ENCODE results near the gene ABCB8.

The ABCB8 gene

DNA sequence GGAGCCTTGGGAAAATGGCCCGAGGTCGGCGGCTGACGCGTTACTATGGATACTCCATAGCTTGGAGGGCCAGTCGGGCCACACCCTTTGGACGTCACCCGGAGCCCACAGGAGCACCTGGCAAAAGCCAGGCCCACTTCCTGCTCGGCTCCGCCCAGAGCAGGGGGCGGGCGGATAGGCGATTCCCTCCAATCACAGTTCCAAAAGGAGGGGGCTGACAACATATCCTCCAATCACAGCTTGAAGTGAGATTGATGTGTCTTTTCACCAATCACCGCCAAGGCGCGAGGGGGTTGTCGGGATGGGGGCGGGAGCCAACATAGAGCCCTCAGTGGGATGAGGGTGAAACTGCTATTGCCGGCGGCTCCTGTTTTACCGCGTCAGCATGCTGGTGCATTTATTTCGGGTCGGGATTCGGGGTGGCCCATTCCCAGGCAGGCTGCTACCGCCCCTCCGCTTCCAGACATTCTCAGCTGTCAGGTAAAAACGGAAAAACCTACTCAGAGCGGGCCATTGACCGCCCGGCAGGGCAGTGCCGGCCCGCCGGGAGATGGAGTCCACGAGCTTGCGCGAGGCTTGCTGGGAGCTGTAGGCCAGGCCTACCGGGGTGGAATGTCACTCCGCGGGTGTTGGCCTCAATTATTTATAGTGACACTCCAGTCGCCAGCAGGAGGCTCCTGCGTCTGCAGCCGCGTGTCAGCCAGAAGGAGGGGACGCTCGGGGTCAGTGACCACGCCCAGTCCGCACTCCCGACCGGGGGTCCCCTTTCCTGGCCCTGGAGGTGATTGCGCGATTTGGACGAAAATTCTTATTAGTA, at the start of gene ABCB8:
Gene ABCB8 (plus strand): TSS at position 320 of the 817 bp plus-strand sequence. CDS start 66 bp downstream, at position 386.
- DNase-seq = peak; percentile 95 to 96

DNA sequence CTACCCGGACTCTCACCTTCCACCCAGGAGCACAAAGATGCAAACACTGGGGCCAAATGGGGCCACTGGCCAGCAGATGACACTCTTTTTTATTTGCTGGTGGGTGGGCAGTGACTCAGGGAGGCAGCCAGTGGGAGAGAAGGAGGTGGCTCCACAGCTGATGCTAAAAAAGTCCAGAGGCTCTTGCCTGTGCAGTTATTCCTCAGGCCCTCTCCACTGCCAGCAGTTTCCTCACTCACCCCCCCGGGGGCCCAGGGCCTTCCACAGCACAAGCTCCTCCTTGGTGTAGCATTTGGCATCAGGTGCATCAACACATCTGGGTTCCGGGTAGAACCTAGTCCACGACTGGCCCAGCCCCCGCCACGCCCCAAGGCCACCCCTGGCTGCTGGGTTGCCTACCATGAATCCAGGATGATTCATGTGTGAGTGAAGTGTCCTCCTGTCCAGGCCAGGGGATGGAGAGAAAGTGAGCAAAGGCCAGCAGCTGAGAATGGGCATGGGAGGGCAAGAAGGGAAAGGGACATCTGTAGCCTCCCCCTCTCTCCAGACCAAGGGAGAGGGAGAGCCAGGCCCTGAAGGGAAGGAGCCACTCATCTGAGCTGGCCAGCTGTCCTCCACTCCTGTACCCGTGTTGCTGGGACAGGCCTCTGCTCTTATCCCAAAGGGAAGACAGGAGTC, 48.4 kb upstream of the ABCB8 start:
- no peak for DNase-seq

DNA sequence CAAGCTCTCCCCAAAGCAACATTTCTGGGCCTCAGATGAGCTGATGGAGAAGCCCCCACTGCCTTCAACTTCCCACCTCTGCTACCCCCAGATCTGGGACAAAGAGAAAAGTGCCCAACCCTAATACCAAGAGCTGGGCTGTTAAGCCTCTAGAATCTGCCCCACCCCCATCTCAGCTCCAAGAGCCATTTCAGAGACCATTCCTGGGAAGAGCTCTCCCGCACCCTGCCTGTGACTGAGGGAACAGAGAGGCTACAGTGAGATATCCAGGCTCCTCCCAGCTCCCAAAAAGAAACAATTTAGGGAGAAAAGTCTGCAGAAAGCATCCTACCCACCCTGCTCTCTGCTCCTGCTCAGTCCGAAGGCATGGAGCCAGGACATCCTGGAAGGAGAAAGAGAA, 47.6 kb upstream of the ABCB8 start:
- no peak for DNase-seq

DNA sequence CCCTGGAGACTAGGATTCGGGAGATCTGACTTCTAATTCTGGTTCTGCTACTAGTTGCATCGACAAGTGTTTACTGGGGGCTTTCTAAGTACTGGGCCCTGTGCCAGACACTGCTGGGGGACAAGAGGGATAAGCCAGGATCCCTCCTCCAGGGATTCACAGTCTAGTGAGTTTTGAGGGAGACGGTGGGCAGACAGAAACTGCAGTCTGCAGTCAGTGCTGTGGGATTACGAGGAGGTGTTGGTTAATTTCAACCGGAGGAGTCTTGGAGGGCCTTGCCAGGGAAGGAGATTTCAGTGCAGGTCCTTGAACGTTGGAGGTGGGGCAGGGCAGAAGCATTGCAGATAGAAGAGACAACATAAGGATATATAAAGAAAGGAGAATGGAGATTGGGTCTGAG, 46.6 kb upstream of the ABCB8 start:
- DNase-seq = no peak

DNA sequence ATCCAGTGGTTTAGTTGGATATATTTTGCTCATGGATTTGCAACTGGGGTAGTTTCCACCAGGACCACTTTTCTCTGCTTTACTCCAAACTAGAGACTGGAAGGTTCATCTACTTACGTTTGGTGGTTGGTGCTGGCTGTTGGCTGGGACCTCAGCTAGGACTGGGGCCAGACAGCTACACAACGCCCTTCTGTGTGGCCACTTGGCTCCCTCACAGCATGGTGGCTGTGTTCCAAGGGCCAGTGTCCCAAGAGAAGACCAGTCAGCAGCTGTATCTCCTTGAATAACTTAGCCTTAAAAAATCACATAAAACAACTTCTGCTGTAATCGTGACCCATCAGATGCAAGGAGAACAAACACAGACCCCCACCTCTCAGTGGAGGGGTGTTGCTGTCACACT, 45.9 kb upstream of the ABCB8 start:
- no peak for DNase-seq

DNA sequence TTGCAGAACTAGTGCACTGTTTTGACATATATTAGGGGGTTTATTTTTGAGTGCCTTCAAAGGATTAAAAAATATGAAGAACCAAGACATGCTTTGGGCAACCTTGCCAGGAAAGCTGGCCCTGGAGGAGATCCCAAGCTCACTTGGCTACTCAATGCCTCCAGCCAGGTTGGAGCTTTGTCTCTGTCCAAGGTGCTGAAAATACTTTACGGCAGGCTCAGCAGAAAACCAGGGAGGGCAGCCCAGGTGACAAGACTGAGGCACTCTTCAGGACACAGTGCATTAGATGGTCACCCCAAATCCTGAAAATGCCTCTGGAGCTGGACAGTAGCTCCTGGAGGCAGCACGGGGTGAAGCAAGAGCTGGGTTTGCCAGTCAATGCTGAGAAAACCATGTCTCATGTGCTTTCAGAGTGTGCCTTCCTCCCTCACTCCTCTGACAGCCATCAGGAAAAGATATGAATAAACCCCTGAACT, 44.3 kb upstream of the ABCB8 start:
- peak in 1 of 2 experiments; percentile 28 for DNase-seq

DNA sequence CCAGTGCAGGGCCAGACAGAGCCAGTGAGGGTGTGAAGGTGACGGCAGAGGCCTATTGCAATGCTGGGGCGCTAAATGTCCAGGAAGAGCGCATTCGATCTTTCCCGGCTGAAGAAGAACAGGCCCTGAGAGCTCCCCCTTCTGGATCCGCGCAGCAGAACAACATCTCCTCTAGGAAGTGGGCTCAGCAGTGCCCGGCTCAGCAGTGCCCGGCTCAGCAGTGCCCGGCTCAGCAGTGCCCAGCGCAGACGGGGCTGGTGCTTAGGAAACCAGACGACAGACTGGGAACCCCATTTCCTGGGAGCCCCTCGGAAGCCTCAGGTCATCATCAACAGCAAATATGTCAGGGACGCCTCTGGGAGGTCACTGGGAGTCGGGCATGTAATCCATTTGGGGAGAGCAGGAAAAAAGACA, 42.1 kb upstream of the ABCB8 start:
- peak; percentile 66 to 73 for DNase-seq

DNA sequence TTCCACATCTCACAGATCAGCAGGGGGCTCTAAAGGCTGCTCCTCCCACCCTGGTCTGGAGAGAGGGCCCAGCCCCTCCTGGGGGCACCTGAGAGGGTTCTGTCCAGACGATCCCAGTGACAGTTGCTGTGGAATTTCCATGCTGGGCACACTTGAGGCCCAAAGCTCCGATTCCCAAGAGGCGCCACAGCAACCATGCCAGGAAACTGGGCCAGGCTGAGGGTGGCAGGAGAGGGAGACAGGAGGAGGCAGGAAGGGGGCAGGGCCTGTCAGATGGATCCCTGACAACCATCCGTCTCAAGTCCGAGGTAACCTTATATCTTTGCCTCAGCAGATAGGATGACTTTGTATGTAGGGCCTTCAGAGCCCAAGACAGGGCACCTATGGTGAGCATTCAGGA, 41.7 kb upstream of the ABCB8 start:
- DNase-seq = no peak

DNA sequence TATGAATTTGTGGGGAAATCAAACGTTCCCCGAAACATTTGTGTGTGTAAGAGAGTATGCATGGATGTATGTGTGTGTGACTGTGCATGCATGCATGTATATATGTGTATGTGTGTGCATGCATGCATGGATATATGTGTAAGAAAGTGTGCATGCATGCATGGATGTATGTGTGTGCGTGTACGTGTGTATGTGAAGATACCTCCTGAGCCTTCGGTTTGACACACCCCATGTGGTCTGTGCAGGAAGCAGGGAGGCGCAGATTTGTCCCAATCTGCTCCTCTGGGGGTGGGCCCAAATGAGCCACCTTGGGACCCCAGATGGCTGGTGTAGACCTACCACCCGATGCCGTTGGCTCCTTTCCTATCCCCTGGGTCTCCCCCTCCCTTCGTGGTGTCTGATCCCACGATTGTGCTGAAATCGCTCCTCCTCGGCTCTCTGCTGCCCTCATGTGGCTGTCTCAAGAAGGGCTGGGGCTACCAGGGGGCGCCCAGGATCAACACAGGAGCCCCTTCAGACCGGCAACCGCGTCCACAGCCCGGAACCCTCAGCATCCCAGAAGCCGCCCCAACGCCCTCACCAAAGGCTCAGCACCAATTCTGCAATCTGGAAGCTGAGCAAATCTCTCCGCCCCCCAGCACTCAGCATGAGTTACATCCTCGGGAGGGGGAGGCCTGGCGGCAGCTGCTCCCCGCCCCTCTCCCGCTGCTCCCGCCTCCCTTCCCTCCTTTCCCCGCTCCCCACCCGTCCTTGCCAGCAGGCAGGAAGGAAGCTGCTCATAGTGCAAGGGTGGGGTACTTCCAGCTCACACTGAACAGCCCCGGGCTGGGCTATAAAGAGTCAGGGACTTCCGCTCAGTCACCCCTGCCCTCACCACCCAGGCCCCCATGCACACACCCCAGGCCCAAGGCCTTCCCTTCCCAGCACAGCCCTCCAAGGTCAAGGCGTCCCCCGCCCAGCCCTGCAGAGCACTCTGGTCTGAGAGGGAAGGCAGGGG, 39.7 kb upstream of the ABCB8 start:
- DNase-seq = peak; percentile 91 to 93

DNA sequence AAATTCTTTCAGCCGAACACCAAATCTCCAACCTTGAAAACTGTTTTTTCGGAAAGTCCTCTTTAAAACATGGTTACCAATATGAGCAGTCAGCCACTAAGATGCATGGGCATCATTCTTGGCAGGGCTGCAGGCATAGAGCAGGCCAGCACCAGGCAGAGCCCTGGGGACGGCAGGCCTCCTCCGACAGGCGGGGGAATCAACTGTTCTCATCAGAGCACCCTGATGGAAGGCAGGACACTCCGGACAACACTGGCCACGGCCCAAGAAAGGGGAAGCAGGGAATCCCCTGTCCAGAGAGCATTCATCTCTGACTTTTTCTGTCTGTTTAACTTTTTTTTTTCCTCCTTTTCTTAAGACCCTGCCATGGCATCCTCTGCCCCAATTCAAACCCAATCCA, 38.8 kb upstream of the ABCB8 start:
- no peak for DNase-seq

DNA sequence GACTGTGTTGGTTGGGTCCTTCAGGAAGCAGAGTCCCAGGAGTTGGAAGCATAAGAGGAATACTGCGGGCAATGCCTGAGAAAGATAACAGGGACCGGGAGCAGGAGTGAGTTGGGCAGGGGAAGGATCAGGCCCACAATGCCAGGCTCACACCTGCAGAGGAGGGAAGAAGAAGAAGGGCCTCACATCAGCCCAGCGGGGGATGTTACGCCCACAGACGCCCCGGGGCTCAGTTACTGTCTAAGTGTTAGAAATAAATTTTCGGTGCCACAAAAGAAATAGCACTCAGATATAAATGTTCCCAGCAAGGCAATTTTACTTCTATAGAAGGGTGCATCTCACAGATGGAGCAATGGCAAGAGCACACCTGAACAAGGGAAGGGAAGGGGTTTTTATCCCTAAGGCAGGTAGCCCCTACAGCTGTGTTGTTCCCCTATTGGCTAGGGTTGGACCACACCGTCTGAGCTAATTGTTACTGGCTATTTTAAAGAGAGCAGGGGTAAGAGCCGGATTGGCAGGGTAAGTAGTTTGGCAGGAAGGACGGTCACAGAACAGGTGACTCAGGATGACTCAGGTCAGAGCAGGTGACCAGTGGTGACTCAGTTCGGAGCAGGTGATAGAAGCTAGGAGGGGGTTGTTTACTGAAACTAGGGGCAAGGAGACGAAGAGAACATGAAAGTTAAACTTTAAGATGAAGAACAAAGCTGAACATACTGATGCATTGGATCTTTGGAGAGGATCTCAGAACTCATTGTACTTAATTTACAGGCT, 37.6 kb upstream of the ABCB8 start, which contains the start of gene NOS3:
Gene NOS3 (plus strand): TSS at position 602 of the 771 bp plus-strand sequence. CDS start 2,787 bp downstream, outside the sequence.
- no peak for DNase-seq

DNA sequence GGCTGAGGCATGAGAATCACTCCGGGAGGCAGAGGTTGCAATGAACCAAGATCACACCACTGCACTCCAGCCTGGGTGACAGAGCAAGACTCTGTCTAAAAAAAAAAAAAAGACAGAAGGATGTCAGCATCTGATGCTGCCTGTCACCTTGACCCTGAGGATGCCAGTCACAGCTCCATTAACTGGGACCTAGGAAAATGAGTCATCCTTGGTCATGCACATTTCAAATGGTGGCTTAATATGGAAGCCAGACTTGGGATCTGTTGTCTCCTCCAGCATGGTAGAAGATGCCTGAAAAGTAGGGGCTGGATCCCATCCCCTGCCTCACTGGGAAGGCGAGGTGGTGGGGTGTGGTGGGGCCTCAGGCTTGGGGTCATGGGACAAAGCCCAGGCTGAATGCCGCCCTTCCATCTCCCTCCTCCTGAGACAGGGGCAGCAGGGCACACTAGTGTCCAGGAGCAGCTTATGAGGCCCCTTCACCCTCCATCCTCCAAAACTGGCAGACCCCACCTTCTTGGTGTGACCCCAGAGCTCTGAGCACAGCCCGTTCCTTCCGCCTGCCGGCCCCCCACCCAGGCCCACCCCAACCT, 36.1 kb upstream of the ABCB8 start:
- no peak for DNase-seq

DNA sequence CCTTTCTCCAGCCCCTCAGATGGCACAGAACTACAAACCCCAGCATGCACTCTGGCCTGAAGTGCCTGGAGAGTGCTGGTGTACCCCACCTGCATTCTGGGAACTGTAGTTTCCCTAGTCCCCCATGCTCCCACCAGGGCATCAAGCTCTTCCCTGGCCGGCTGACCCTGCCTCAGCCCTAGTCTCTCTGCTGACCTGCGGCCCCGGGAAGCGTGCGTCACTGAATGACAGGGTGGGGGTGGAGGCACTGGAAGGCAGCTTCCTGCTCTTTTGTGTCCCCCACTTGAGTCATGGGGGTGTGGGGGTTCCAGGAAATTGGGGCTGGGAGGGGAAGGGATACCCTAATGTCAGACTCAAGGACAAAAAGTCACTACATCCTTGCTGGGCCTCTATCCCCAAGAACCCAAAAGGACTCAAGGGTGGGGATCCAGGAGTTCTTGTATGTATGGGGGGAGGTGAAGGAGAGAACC, 35.4 kb upstream of the ABCB8 start:
- peak; percentile 60 to 74 for DNase-seq

DNA sequence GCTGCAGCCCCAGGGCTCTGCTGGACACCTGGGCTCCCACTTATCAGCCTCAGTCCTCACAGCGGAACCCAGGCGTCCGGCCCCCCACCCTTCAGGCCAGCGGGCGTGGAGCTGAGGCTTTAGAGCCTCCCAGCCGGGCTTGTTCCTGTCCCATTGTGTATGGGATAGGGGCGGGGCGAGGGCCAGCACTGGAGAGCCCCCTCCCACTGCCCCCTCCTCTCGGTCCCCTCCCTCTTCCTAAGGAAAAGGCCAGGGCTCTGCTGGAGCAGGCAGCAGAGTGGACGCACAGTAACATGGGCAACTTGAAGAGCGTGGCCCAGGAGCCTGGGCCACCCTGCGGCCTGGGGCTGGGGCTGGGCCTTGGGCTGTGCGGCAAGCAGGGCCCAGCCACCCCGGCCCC, 34.7 kb upstream of the ABCB8 start:
- no peak for DNase-seq

DNA sequence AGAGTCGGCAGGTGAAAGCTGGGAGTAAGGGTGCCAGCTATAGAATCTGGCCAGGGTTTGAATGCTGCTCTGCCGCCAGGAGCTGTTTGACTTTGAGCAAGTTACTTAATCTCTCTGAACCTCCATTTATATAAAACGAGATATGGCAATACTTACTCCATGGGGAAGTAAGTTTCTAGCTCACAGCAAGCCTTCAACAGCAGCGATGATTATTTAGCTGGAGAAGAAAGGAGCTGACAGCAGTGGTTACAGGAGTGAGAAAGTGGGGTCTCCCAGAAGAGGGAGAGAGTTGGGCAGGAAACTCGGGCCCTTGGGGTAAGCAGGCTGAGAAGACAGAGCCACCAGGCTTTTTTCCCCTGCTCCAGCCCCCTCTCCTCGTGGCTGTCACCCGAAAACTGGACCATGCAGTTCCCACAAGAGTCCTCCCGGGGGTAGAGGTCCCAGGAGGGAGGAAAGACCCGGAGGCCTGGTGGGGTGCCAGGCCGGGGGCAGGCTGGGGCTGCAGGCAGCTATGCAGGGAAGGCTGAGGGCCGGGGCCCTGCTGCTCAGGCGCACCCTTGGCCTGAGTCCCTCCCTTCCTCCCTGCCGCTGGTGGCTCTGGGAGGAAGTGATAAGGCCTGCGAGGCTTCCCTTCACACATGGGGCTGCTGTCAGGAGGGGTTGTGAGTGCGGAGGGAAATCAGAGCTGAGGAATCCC, 34.0 kb upstream of the ABCB8 start:
- peak; percentile 89 to 90 for DNase-seq

DNA sequence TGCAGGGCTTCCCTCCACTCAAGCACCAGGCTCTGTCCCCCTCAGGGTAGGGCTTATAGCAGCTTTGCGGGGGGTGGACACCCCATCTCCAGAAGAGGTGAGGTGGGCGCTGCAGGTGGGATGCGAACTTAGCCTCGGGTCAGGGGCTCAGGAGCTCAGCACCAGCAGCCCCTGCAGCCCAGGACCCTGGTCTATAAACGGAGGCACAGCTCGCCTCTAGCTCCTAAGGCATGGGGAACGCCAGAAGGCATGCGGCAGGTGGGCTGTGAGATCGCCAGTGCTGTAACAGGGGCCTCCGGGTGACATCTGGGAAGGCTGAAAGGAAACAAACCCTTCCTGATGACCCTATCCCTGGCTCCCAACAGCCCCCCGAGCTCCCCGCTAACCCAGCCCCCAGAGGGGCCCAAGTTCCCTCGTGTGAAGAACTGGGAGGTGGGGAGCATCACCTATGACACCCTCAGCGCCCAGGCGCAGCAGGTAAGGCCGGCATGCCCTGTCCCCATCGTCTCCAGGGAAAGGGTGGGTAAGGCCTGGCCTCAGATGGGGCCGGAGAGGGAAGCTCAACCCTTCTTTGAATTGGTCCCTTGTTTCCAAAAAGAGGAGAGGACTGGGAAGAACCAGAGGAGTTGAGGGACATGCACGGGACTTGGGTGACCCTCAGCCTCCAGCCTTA, 33.3 kb upstream of the ABCB8 start:
- DNase-seq = no peak

DNA sequence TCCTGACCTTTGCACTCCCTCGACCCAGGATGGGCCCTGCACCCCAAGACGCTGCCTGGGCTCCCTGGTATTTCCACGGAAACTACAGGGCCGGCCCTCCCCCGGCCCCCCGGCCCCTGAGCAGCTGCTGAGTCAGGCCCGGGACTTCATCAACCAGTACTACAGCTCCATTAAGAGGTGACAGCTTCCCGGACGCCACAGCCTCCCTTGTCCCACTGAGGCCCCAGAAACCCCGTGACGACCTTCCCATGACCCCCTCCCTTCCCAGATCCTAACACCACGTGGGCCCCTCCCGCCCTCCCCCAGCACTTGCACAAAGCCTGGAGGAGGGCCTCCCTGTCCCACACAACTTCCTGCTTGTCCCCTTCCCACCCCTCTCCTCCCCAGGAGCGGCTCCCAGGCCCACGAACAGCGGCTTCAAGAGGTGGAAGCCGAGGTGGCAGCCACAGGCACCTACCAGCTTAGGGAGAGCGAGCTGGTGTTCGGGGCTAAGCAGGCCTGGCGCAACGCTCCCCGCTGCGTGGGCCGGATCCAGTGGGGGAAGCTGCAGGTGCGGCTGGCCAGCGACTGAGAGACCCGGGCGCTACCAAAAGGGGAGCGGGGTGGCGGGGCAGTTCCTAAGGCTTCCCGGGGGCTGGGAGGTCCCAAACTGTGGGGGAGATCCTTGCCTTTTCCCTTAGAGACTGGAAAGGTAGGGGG, 31.7 kb upstream of the ABCB8 start:
- DNase-seq = peak; percentile 60 to 70

DNA sequence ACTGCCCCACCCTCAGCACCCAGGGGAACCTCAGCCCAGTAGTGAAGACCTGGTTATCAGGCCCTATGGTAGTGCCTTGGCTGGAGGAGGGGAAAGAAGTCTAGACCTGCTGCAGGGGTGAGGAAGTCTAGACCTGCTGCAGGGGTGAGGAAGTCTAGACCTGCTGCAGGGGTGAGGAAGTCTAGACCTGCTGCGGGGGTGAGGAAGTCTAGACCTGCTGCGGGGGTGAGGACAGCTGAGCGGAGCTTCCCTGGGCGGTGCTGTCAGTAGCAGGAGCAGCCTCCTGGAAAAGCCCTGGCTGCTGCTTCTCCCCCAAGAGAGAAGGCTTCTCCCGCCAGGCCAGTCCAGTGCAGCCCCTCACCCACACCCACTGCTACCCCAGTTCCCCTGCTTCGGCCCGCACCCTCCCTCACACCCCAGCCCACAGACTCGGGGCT, 31.2 kb upstream of the ABCB8 start:
- DNase-seq = peak in 1 of 2 experiments; percentile 16

DNA sequence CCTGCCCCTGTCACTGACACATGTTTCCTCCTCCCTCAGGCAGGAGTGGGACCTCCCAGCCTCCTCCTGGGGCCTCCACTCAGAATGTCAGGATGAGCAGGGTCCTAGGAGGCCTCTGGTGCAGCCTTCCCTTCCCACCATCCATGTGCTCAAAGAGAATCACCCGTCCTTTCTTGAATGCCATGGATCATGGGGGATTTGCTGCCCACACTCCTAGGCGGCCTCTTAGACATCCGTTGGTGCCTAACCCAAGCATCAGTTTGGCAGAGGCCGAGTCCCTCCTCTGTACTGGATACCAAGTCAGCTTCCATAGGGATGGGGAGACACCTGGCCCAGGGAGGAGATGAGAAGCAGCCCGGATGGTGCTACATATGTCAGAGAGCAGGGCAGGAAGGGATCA, 30.4 kb upstream of the ABCB8 start:
- DNase-seq = no peak

Data from Kasumi-1 (cell line).